ENCODE measurements around the gene TARBP2. TPM values are rescaled to one million over a fixed set of nuclear protein-coding genes. Genes with fewer than 3 reads are reported as not detected.

TARBP2 gene
- total RNA-seq, 1 donor from 2014 or later = 12.9 TPM

DNA sequence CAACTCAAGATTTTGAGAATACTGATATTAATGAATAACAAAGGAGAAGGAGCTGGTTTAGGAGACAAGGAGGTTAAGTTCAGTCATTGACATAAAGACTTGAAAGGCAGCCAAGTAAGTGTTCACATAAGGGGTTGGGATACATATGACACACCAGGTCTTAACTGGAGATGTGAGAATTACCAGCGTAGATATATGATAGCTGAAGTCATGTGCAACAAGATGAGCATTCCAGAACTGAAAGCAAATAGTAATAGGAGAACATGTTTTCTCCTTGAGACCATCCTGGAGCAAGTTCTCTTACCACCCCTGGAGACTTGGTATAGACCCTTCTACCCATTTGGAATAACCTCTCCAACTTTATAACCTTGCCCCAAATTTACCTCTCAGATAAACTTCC, 49.5 kb downstream of the TARBP2 start:
- DNase-seq = no peak
- H3K36me3 ChIP-seq = peaks cover 48% of the 10 kb centered on the region
- H3K27ac ChIP-seq (replicated peaks) = no peak overlapping the region
- H3K9me3 ChIP-seq (replicated peaks) = no peaks in the 10 kb centered on the region
- intact Hi-C loops (cut with micrococcal nuclease) = no loop called here
- peaks cover 5% of the 10 kb centered on the region for H3K4me1 ChIP-seq
- TF ChIP-seq, protein P1, sequence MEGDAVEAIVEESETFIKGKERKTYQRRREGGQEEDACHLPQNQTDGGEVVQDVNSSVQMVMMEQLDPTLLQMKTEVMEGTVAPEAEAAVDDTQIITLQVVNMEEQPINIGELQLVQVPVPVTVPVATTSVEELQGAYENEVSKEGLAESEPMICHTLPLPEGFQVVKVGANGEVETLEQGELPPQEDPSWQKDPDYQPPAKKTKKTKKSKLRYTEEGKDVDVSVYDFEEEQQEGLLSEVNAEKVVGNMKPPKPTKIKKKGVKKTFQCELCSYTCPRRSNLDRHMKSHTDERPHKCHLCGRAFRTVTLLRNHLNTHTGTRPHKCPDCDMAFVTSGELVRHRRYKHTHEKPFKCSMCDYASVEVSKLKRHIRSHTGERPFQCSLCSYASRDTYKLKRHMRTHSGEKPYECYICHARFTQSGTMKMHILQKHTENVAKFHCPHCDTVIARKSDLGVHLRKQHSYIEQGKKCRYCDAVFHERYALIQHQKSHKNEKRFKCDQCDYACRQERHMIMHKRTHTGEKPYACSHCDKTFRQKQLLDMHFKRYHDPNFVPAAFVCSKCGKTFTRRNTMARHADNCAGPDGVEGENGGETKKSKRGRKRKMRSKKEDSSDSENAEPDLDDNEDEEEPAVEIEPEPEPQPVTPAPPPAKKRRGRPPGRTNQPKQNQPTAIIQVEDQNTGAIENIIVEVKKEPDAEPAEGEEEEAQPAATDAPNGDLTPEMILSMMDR (IDR thresholded peaks at IDR 0.05; ENCODE audit: borderline replicate concordance) = no peak
- no peak overlapping the region for H3K4me3 ChIP-seq
- H3K27me3 ChIP-seq (ENCODE audit: low read depth) = no peaks in the 10 kb centered on the region

DNA sequence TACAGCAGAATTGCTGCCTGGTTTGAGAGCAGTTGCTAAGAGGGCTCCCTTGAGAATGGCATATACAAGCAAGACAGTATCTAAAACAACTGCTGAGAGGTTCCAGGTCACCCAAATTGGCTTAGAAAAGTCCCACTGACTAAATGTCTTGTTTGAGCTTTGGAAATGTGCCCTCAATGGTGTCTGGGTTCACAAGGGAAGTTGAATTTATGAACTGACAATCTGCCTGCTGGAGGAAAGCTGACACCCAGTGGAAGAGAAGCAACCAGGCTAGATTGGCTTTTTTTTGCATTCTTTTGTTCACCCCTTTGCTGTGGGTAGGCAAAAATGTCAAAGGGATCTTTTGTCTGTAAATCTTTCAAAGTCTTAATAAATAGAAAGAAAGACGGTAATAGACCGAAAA, 50.8 kb downstream of the TARBP2 start:
- no peaks in the 10 kb centered on the region for H3K9me3 ChIP-seq (replicated peaks)
- TF ChIP-seq, protein P1 (IDR thresholded peaks at IDR 0.05; ENCODE audit: borderline replicate concordance) = no peak
- no peak for DNase-seq
- no peak overlapping the region for H3K4me3 ChIP-seq
- no peak overlapping the region for H3K27ac ChIP-seq (replicated peaks)
- intact Hi-C loops (cut with micrococcal nuclease) = no loop called here
- no peaks in the 10 kb centered on the region for H3K27me3 ChIP-seq (ENCODE audit: low read depth)
- H3K4me1 ChIP-seq = peaks cover 5% of the 10 kb centered on the region
- H3K36me3 ChIP-seq = peaks cover 48% of the 10 kb centered on the region

DNA sequence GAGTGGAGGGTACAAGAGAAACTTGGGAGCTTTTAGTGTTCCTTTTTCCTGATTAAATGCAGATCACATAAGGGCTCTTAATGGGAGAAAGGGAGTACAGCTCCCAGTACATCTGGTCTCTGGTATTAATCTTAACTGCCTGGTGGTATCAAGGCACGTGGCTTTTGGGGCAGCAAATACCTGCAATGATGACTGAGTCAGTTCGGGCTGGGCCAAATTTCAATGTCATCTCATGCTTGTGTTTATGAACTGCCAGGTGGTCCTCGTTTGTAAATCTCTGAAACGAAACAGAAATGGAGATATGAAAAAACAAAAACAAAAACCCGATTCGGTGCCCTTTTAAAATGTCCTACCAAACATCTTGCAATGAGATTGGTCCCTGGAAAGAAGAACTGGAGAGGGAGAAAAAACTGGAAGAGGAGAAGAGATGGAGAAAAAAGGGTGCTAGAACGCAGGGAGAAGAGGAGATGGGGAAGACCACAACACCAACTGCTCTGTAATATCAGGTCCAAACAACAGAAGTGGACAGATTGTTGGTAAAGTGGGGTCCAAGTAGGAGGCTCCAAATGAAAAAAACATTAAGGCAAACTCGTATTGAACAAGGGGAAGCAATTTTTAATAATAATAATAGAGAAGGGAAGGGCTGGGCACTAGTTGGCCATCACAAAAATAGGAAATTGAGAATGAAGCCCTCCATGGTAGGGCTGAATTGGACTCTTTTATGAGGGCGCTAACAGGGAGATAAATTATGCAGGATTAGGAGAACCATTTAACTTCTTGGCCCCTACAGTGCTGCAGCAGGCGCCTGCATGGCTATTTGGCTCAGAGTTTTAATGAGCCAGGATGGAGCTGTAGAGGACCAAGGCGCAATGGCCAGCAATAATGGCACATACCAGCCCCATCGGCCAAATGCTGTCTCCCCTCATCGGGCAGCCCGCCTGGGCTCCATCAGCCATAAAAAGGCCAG, 51.6 kb downstream of the TARBP2 start:
- H3K4me3 ChIP-seq = no peak overlapping the region
- peaks cover 8% of the 10 kb centered on the region for H3K4me1 ChIP-seq
- no peak for DNase-seq
- H3K27ac ChIP-seq (replicated peaks) = no peak overlapping the region
- H3K36me3 ChIP-seq = peaks cover 42% of the 10 kb centered on the region
- intact Hi-C loops (cut with micrococcal nuclease) = no loop called here
- no peaks in the 10 kb centered on the region for H3K9me3 ChIP-seq (replicated peaks)
- TF ChIP-seq, protein P1 (IDR thresholded peaks at IDR 0.05; ENCODE audit: borderline replicate concordance) = no peak
- no peaks in the 10 kb centered on the region for H3K27me3 ChIP-seq (ENCODE audit: low read depth)

Other genes starting within 250 kb of the TARBP2 start
- 0.36 TPM for gene ESPL1, start 233.0 kb upstream of the TARBP2 start, total RNA-seq
- gene PFDN5, start 205.7 kb upstream of the TARBP2 start, total RNA-seq = 399 TPM
- gene MYG1, start 201.6 kb upstream of the TARBP2 start, total RNA-seq = 34.8 TPM
- 45.1 TPM for gene AAAS, start 179.7 kb upstream of the TARBP2 start, total RNA-seq
- not detected for gene SP7, start 164.9 kb upstream of the TARBP2 start, total RNA-seq
- gene SP1, start 121.1 kb upstream of the TARBP2 start, total RNA-seq = 27.4 TPM
- gene AMHR2, start 77.4 kb upstream of the TARBP2 start, total RNA-seq = 0.36 TPM
- gene PRR13, start 59.5 kb upstream of the TARBP2 start, total RNA-seq = 53.1 TPM
- gene PCBP2, start 49.2 kb upstream of the TARBP2 start, total RNA-seq = 530 TPM
- gene MAP3K12, start 1.8 kb upstream of the TARBP2 start, total RNA-seq = 4.8 TPM
- gene NPFF, start 6.2 kb downstream of the TARBP2 start, total RNA-seq = not detected
- 29.8 TPM for gene ATF7, start 125.1 kb downstream of the TARBP2 start, total RNA-seq
- gene ATP5MC2, start 174.8 kb downstream of the TARBP2 start, total RNA-seq = 534 TPM
- gene CALCOCO1, start 226.2 kb downstream of the TARBP2 start, total RNA-seq = 201 TPM

Measured in left ventricle myocardium inferior (tissue), 1 donor.